Measurements from ENCODE around the gene DPP10.

The DPP10 gene

GRCh38 chr2:114810092-114810491, 367.7 kb downstream of the DPP10 start:
- no peak for DNase-seq (ENCODE audit: low read depth in 3 of 3)

- DNase-seq (ENCODE audit: low read depth in 3 of 3), result no peak
Observed at GRCh38 chr2:114812261-114812660, 369.8 kb downstream of the DPP10 start.

- DNase-seq (ENCODE audit: low read depth in 3 of 3), result no peak
Observed at GRCh38 chr2:114814355-114814754, 371.9 kb downstream of the DPP10 start.

GRCh38 chr2:114821055-114821454, 378.6 kb downstream of the DPP10 start:
- no peak for DNase-seq (ENCODE audit: low read depth in 3 of 3)

- DNase-seq (ENCODE audit: low read depth in 3 of 3), result no peak
Observed at GRCh38 chr2:114843963-114844362, 401.5 kb downstream of the DPP10 start.

DNA sequence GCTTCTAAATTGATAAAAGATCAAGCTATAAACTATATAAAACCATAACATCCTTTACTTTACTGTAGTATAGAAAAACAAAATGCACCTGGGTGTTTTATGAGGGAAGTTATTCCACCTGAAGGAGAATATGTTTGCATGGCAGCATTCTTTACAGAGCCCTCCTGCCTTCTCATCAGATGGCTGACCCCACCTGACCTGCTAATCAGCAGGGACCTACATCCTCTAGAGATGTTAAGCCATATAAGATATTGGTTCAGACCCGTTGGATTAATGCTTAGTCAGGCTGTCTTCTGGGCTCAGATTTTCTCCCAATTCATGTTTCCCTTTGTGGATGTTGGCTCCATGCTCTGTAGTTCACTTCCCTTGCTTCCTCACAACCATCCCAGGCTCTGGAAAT, 414.8 kb downstream of the DPP10 start:
- no peak for DNase-seq (ENCODE audit: low read depth in 3 of 3)

DNA sequence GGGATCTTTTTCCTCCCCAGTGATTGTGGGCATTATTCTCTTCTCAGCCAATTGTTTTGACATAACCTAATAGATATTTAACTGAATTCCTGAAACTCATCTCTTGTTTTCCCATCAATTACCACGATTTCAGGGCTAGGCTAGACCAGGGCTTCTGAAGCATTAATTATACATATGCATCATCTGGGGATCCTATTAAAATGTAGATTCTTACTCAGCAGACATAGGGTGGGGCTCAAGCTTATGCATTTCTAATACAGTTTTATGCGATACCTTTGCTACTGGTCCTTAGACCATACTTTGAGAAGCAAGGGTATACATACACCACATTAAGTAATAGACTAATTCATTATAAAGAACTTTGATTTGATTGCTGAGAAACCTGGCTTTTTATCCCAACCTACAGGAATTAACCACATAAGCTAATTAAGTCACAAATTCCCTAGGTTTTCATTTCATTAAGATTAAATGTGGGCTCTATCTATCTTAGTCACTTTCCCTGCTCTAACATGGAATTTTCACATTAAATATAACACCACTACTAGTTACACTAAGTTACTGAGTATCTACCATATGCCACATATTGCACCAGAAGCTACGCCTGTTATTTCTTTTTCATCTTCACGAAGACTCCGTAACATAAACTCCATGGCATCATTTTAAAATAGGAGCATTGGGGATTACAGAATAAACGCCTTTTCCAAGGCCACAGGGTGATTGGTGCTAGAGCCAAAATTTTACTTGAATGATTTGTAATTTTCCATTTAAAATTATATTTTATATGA, 417.5 kb downstream of the DPP10 start:
- no peak for DNase-seq (ENCODE audit: low read depth in 3 of 3)

DNA sequence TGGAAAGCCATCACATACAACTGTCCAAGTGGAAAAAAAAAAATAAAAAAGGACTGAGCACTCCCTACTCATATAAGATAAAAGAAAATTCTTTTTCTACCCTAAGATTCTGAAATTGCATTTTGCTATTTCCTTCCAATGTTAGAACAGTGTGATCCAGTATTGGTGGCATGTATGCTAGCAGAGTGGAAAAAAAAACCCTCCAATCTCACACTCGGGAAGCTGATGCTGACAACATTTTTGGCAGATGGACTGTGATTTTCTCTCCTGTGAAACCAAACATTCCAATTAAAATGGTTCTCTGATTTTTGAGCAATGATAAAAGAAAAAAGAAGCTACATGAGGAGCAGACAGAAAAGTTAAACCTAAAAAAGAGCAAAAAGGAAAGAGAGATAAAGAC, 419.8 kb downstream of the DPP10 start:
- DNase-seq (ENCODE audit: low read depth in 3 of 3), result no peak

- no peak for DNase-seq (ENCODE audit: low read depth in 3 of 3)
Observed at GRCh38 chr2:114864901-114865300, 422.5 kb downstream of the DPP10 start.

DNA sequence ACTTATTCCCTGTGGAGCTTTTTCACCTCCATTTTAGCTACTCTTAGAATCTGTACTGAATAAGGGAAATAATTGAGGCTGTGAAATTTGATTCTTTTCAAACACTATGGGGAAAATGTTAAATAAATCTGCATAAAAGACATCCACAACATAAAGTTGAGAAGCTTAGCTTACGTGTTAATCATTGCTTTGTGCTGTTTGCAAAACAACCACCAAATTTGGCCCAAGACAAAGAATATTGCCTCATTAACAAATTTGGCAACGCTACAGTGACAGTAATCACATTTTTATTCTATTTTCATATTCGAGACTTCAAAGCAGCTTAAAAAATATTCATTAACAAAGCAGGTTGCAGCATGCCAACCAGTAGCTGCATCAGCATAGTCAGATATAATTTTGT, 437.6 kb downstream of the DPP10 start:
- DNase-seq (ENCODE audit: low read depth in 3 of 3), result no peak

- DNase-seq (ENCODE audit: low read depth in 3 of 3), result no peak
Observed at GRCh38 chr2:114919985-114920384, 477.5 kb downstream of the DPP10 start.

- no peak for DNase-seq (ENCODE audit: low read depth in 3 of 3)
Observed at GRCh38 chr2:114922076-114922475, 479.6 kb downstream of the DPP10 start.

DNA sequence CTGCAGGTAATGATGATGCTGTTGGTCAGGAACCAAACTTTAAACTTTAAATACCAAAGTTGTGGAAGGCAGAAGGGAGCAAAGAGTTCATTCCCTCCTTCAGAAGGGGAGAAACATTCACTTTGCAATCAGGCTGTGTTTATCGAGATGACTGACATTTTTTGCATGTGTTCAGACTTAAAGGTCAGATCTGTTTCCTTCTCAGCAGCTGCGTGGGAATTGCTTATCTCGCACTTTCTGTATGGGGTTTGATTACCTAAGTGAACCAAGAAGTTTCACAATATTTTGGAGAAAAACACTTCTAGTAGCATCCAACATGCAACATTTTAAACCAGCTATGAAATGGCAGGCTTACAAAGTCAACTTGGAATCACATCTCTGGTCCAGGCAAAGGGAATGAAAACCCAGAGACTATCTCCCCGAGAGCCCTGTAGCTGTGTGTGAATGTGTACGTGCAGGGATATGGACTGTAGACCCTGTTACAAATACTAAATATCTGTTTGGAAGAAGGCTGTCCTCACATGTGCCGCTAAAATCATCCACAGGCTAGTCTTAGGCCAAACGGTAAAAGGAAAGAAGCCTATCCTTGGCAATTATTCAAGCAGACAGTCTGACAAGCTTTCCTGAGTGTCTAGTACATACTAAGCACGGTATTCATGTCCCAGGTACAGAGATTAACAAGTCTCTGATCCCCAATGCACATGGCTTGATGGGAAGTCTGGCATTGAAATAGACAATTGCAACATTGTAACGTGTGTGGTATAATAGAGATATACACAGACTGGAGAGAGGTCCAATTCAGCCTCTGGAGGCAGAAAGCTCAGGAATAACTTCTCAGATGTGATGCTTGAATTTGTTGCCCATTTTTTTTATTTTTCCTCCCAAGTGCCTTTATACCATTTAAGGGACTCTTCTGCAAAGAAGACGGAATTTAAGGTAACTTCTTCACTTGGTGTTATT, 483.1 kb downstream of the DPP10 start:
- no peak for DNase-seq (ENCODE audit: low read depth in 3 of 3)

- no peak for DNase-seq (ENCODE audit: low read depth in 3 of 3)
Observed at GRCh38 chr2:114926303-114926702, 483.9 kb downstream of the DPP10 start.

- no peak for DNase-seq (ENCODE audit: low read depth in 3 of 3)
Observed at GRCh38 chr2:114929225-114929624, 486.8 kb downstream of the DPP10 start.

- DNase-seq (ENCODE audit: low read depth in 3 of 3), result no peak
Observed at GRCh38 chr2:114933671-114934241, 491.3 kb downstream of the DPP10 start.

DNA sequence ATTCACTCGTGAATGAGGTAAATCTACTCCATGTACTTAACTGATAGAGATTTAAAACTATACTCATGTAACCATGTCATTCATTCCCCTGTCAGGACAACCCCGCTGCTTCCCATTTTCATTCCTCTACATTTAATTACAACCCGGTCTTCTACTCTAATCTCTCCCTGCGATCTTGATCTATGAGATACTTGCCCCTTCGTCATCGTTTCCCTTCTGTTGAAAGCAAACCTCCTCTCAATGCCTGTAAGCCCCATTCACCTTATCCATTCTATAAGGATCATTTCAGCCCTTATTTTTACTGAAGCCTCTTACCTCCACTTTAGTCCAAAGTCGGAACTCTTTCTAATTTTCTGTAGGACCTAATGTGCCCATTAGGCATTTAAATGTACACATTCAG, 492.6 kb downstream of the DPP10 start:
- no peak for DNase-seq (ENCODE audit: low read depth in 3 of 3)

GRCh38 chr2:114937366-114937930, 495.0 kb downstream of the DPP10 start:
- DNase-seq (ENCODE audit: low read depth in 3 of 3), result no peak

DNA sequence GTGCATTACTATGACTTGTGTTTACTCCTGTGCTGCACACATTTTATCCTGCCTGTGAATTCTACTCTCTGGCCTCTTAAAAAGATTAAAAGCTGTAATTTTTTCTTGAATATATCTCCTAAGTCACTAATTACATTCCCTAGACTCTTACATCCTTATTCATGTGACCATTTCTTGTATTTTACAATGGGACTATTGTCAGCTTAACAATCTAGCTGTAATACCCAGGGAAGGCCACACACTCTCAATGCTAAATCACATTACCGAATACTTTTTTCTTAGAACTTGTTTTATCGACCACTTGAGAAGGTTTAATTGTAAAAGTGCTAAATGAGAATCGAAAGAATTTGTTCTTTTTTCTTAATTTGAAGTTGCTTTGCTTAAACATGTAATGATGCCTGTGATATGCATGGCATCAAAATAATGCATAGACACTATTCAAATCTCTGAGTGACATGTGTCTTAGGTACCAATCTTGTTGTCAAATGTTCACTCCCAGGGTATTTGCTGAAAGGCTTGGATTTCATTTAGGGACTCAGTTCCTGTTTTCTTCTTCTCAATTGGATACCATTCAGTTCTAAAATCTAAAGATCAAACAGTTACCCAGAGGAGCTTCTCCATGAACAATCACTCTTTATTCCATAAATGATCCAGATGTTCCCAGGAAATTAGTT, 498.5 kb downstream of the DPP10 start:
- DNase-seq (ENCODE audit: low read depth in 3 of 3), result no peak

DNA sequence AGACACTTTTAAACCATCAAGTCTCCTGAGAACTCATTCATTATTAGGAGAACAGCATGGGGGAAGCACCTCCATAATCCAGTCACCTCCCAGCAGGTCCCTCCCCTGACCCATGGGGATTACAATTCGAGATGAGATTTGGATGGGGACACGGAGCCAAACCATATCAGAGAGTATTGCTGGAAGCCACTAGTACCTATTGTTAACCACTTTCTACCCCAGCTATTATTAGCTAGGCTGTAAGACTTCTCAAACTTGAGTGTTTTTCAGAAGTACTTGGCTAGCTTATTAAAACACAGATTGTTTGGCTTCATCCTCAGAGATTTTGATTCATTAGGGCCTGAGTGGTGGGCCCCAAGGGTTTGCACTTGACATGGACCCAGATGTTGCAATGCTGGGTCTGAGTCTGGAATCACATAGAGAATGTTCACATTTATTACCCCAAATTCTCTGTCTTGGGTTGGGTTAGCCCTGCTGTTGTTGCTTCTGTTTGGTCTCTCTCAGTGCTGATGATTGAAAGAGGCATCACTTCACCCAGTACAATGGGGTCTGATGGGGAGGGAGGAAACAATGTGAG, 506.9 kb downstream of the DPP10 start:
- DNase-seq (ENCODE audit: low read depth in 3 of 3), result no peak

DNA sequence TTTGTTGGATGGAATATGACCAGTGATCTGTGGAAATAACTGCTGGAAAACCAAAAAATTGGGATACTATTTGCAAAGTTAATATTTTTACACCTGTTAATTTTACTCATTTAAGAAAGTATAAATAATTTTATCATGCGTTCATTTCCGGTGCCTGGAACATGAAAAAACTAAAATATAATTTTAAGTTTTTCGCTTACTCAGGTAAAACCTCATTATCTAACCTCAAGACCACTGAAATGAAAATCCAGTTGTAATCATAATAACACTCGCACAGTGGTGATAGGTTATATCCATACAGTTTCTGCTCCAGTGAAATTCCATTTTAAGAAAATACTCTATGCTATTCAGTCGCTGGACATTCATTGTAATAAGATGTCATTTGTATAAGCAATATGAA, 517.9 kb downstream of the DPP10 start:
- no peak for DNase-seq (ENCODE audit: low read depth in 3 of 3)
